Endothelial cell of umbilical vein (primary cell): ENCODE results near the gene PPHLN1. TPM values are rescaled to one million over a fixed set of nuclear protein-coding genes. Genes with fewer than 3 reads are reported as not detected.
"Not testable (repeated sequence)": the region's sequence is repeated elsewhere in the genome, so short reads cannot be mapped to it uniquely, and the experiment has no call there.

Experiments used
- BruUV-seq: library from RNA; stranded (reverse); fragments of 400-500 nt; replicated peaks from 2 replicates; lab custom pipeline; 2021; lab: Mats Ljungman, UMichigan
- CTCF ChIA-PET: fragments of 300-600, 350-600 bp; sonication (Branson Sonifier 250); formaldehyde crosslinking; loops from one replicate; lab custom pipeline; 2021; ENCODE audit warnings: antibody characterized with exemption, inconsistent platforms; lab: Charles Lee
- POLR2A ChIA-PET: fragments of 300-600, 350-600 bp; sonication (Branson Sonifier 250); formaldehyde crosslinking; loops from one replicate; lab custom pipeline; 2021; ENCODE audit warnings: antibody characterized with exemption, inconsistent platforms; lab: Charles Lee
- DNase-seq: peaks from one replicate; pipeline ENCODE4 v3.0.0-alpha.2; 2011; ENCODE audit warnings: low read depth, low spot score
- FAIRE-seq: peaks from 2 replicates; lab custom pipeline; 2011; peaks lifted over from hg19 to GRCh38; lab: Jason Lieb, UNC
- H2AFZ ChIP-seq: 2 replicates; pipeline ENCODE4 v1.6.0; 2012; ENCODE audit warnings: low read depth, low read length, control low read depth, inconsistent platforms
- H3K27ac ChIP-seq: 2 replicates; pipeline ENCODE4 v1.5.1; 2011; ENCODE audit warnings: low read depth, mild to moderate bottlenecking, control low read depth, low read length, moderate library complexity; ENCODE audit not compliant: insufficient read depth
- H3K27me3 ChIP-seq, 2 experiments: 2 replicates each; pipeline versions ENCODE4 v1.6.0 to v1.6.1; 2011; ENCODE audit warnings: low read length in 2 of 2, mixed read lengths in 1 of 2; ENCODE audit not compliant: control insufficient read depth in 2 of 2, insufficient read depth in 2 of 2
- H3K36me3 ChIP-seq, 2 experiments: 2 replicates in 1 of 2; 3 replicates in 1 of 2; pipeline ENCODE4 v1.5.1; 2011; ENCODE audit warnings: low read length in 2 of 2, mild to moderate bottlenecking in 1 of 2, moderate library complexity in 1 of 2; ENCODE audit not compliant: control insufficient read depth in 2 of 2, insufficient read depth in 2 of 2; ENCODE audit errors: extremely low read depth in 1 of 2
- H3K4me1 ChIP-seq: 3 replicates; pipeline ENCODE4 v1.5.1; 2011; ENCODE audit warnings: mild to moderate bottlenecking, low read length; ENCODE audit not compliant: control insufficient read depth, insufficient read depth; ENCODE audit errors: extremely low read depth
- H3K4me2 ChIP-seq: 2 replicates; pipeline ENCODE4 v1.6.1; 2011; ENCODE audit warnings: low read length, control low read depth, mixed read lengths; ENCODE audit not compliant: insufficient read depth
- H3K4me3 ChIP-seq, 3 experiments: fragments of 200-600 bp in 1 of 3; sonication (generic), shearing (Covaris generic) in 1 of 3; replicated peaks in 1 of 3; 2 replicates each; pipeline ENCODE4 v1.5.1; 2011 to 2016; ENCODE audit warnings: control low read depth in 3 of 3, low read length in 3 of 3, mild to moderate bottlenecking in 2 of 3, inconsistent platforms in 1 of 3, low read depth in 1 of 3, moderate library complexity in 1 of 3; ENCODE audit not compliant: insufficient read depth in 1 of 3
- H3K79me2 ChIP-seq: 2 replicates; pipeline ENCODE4 v1.6.0; 2012; ENCODE audit warnings: low read length, inconsistent platforms; ENCODE audit not compliant: control insufficient read depth, insufficient read depth
- H3K9ac ChIP-seq: replicated peaks from 2 replicates; pipeline ENCODE3; 2011; ENCODE audit warnings: low read length, control low read depth; ENCODE audit not compliant: insufficient read depth; ENCODE audit errors: extremely low read depth
- H3K9me1 ChIP-seq: replicated peaks from 3 replicates; pipeline ENCODE4 v1.6.0; 2011; ENCODE audit warnings: mild to moderate bottlenecking, low read length; ENCODE audit not compliant: control insufficient read depth, insufficient read depth; ENCODE audit errors: extremely low read depth
- H3K9me3 ChIP-seq: replicated peaks from 2 replicates; pipeline ENCODE4 v1.5.1; 2012; ENCODE audit warnings: low read length, inconsistent platforms; ENCODE audit not compliant: control insufficient read depth, insufficient read depth
- H4K20me1 ChIP-seq: replicated peaks from 2 replicates; pipeline ENCODE3; 2011; ENCODE audit warnings: mild to moderate bottlenecking, low read length; ENCODE audit not compliant: control insufficient read depth, insufficient read depth; ENCODE audit errors: extremely low read depth
- CTCF ChIP-seq, 2 donors: IDR thresholded peaks; 1 replicate in 1 of 2; 2 replicates in 1 of 2; pipeline ENCODE4 v1.5.1; 2011; ENCODE audit warnings: low read length in 2 of 2, mild to moderate bottlenecking in 2 of 2, moderate library complexity in 2 of 2, control low read depth in 1 of 2, inconsistent platforms in 1 of 2, low read depth in 1 of 2; ENCODE audit not compliant: insufficient read depth in 1 of 2; ENCODE audit errors: extremely low read depth in 1 of 2
- EZH2 ChIP-seq: IDR thresholded peaks from 2 replicates; pipeline ENCODE4 v1.6.1; 2012; ENCODE audit warnings: borderline replicate concordance, low read depth, mild to moderate bottlenecking, moderate library complexity, low read length, inconsistent platforms; ENCODE audit not compliant: severe bottlenecking
- FOS ChIP-seq: IDR thresholded peaks from 2 replicates; pipeline ENCODE4 v1.6.1; 2011; ENCODE audit warnings: mild to moderate bottlenecking, low read length, moderate library complexity, borderline replicate concordance; ENCODE audit not compliant: insufficient read depth
- GATA2 ChIP-seq: IDR thresholded peaks from 2 replicates; pipeline ENCODE4 v1.7.0; 2011; ENCODE audit warnings: low read depth, mild to moderate bottlenecking, moderate library complexity, mixed read lengths, low read length; ENCODE audit not compliant: insufficient read length, insufficient read depth
- JUN ChIP-seq: IDR thresholded peaks from 2 replicates; pipeline ENCODE4 v1.6.1; 2011; ENCODE audit warnings: borderline replicate concordance, low read depth; ENCODE audit not compliant: insufficient read length, insufficient read depth
- MAX ChIP-seq: IDR thresholded peaks from 2 replicates; pipeline ENCODE4 v1.6.1; 2011; ENCODE audit not compliant: insufficient read depth, insufficient read length
- MYC ChIP-seq: IDR thresholded peaks from one replicate; pipeline ENCODE4 v1.6.1; 2011; ENCODE audit warnings: mild to moderate bottlenecking, low read depth, low read length
- POLR2A ChIP-seq: IDR thresholded peaks from 2 replicates; pipeline ENCODE4 v1.6.1; 2012; ENCODE audit warnings: low read depth, mild to moderate bottlenecking, control low read depth, low read length
- POLR2AphosphoS5 ChIP-seq: IDR thresholded peaks from 2 replicates; pipeline ENCODE4 v1.6.1; 2012; ENCODE audit warnings: low read depth, mild to moderate bottlenecking, control low read depth, low read length, moderate library complexity; ENCODE audit not compliant: insufficient read depth
- dilution Hi-C: fragments of 300-500 bp; cut with MboI; formaldehyde crosslinking; loops from one replicate; pipeline ENCODE4 v1.15.0; 2019; ENCODE audit warnings: low sequenced_read_pairs; ENCODE audit not compliant: extremely low pct_ligation_motif_present
- intact Hi-C: fragments of 100-400 bp; cut with micrococcal nuclease; formaldehyde crosslinking; loops from one replicate; pipeline ENCODE4 v1.10.0; 2022
- polyA plus RNA-seq, 4 experiments: library from polyadenylated mRNA; depleted of rRNA in 3 of 4; stranded (reverse) in 3 of 4; unstranded in 1 of 4; fragments of >200 nt; gene quantifications; 2 replicates each; pipeline versions ENCODE4 v1.2.1 to v1.2.3, GENCODE V29; 2011 to 2012; ENCODE audit warnings: missing spikeins in 1 of 4
- total RNA-seq: library from RNA; stranded (reverse); gene quantifications from 2 replicates; pipeline ENCODE4 v1.2.3, GENCODE V29; 2021

The PPHLN1 gene
- total and polyA plus RNA-seq, 2 donors (not counting 3 experiments of a cell fraction or from before 2014, with no cell fraction given) = 23.4 to 62.2 TPM

- no TSS peak for BruUV-seq
- H3K27me3 ChIP-seq = no peaks in the 10 kb centered on the region
- TF ChIP-seq CTCF (IDR thresholded peaks at IDR 0.05; ENCODE audit: extremely low read depth in 1 of 2, insufficient read depth in 1 of 2, low read depth in 1 of 2, low read length in 2 of 2) (no peak), MAX (no peak), MYC (no peak), EZH2 (no peak), GATA2 (no peak), FOS (no peak), POLR2AphosphoS5 (no peak), POLR2A (no peak), JUN (no peak)
- no peaks in the 10 kb centered on the region for H3K9me1 ChIP-seq
- no peaks in the 10 kb centered on the region for H3K4me1 ChIP-seq
- H2AFZ ChIP-seq = no peak overlapping the region
- H3K4me2 ChIP-seq = no peak overlapping the region
- no peaks in the 10 kb centered on the region for H4K20me1 ChIP-seq
- H3K79me2 ChIP-seq = no peaks in the 10 kb centered on the region
- intact Hi-C loops = no loop called here
- POLR2A ChIA-PET = no interaction called here
- no peak for DNase-seq
- H3K27ac ChIP-seq = no peak overlapping the region
- no peak overlapping the region for H3K9ac ChIP-seq
- CTCF ChIA-PET = interaction anchor here (1.2 to 2.1 kb wide), 4 partner anchors 8 to 14 kb away, joined by 3 to 11 read pairs (median 8); no protein-coding TSS in a partner anchor
- H3K4me3 ChIP-seq = no peak overlapping the region
- H3K9me3 ChIP-seq = no peaks in the 10 kb centered on the region
- no peaks in the 10 kb centered on the region for H3K36me3 ChIP-seq
- FAIRE-seq = no peak
- dilution Hi-C loops = no loop called here
Observed at GRCh38 chr12:42386308-42386707, 60.3 kb downstream of the PPHLN1 start.

GRCh38 chr12:42388086-42388485, 62.1 kb downstream of the PPHLN1 start:
- H3K27me3 ChIP-seq, H3K9me1 ChIP-seq, H3K4me3 ChIP-seq, H3K9me3 ChIP-seq, H3K36me3 ChIP-seq, BruUV-seq, H3K4me1 ChIP-seq, H4K20me1 ChIP-seq, H3K79me2 ChIP-seq, FAIRE-seq, H3K9ac ChIP-seq, intact Hi-C loops, POLR2A ChIA-PET, H3K4me2 ChIP-seq, dilution Hi-C loops, H2AFZ ChIP-seq, H3K27ac ChIP-seq, DNase-seq: not testable (repeated sequence)
- CTCF ChIA-PET = interaction anchor here (2.1 kb wide), 1 partner anchor 10 kb away, joined by 10 read pairs; no protein-coding TSS in a partner anchor
